Loucy (cell line): ENCODE results near the gene GPR146.

ENCODE experiments used
- H2AFZ ChIP-seq: fragments of 200-600 bp; sonication (generic); 2 replicates; pipeline ENCODE4 v1.6.0; 2016; ENCODE audit warnings: antibody characterized with exemption, mild to moderate bottlenecking, low read length, moderate library complexity
- H3F3A ChIP-seq: fragments of 200-600 bp; 2 replicates; pipeline ENCODE4 v1.6.0; 2016; ENCODE audit warnings: antibody characterized with exemption, low read depth, mild to moderate bottlenecking
- H3K27me3 ChIP-seq: fragments of 200-600 bp; sonication (generic); 2 replicates; pipeline ENCODE4 v1.6.1; 2014; ENCODE audit warnings: low read length, mild to moderate bottlenecking; ENCODE audit not compliant: insufficient read depth, poor library complexity, severe bottlenecking
- H3K36me3 ChIP-seq: fragments of 200-600 bp; sonication (generic); 2 replicates; pipeline ENCODE4 v1.6.1; 2016; ENCODE audit warnings: low read length; ENCODE audit not compliant: insufficient read depth
- H3K4me1 ChIP-seq: fragments of 200-600 bp; sonication (generic); 2 replicates; pipeline ENCODE4 v1.5.1; 2014; ENCODE audit warnings: low read length, mild to moderate bottlenecking; ENCODE audit not compliant: insufficient read depth, poor library complexity, severe bottlenecking
- H3K4me2 ChIP-seq: fragments of 200-600 bp; sonication (generic); 2 replicates; pipeline ENCODE4 v1.6.0; 2014; ENCODE audit warnings: antibody characterized with exemption, low read length, low read depth, mild to moderate bottlenecking; ENCODE audit not compliant: poor library complexity, severe bottlenecking
- H3K4me3 ChIP-seq: fragments of 200-600 bp; sonication (generic); 2 replicates; pipeline ENCODE4 v1.5.1; 2014; ENCODE audit warnings: low read length, mild to moderate bottlenecking, mixed read lengths; ENCODE audit not compliant: poor library complexity, severe bottlenecking
- H3K79me2 ChIP-seq: fragments of 200-600 bp; sonication (generic); 2 replicates; pipeline ENCODE4 v1.6.1; 2014; ENCODE audit warnings: low read length; ENCODE audit not compliant: insufficient read depth
- H3K9ac ChIP-seq: fragments of 200-600 bp; sonication (generic); 2 replicates; pipeline ENCODE4 v1.6.0; 2014; ENCODE audit warnings: mild to moderate bottlenecking, low read depth, low read length, moderate library complexity; ENCODE audit not compliant: poor library complexity, severe bottlenecking
- H3K9me2 ChIP-seq: fragments of 200-600 bp; sonication (generic); replicated peaks from 2 replicates; pipeline ENCODE4 v1.6.1; 2016; ENCODE audit warnings: low read depth, low read length, mixed read lengths
- H3K9me3 ChIP-seq: fragments of 200-600 bp; sonication (generic); 2 replicates; pipeline ENCODE4 v1.6.1; 2014; ENCODE audit warnings: mild to moderate bottlenecking, antibody characterized with exemption, low read length, low read depth; ENCODE audit not compliant: insufficient read depth
- H4K20me1 ChIP-seq: fragments of 200-600 bp; sonication (generic); 2 replicates; pipeline ENCODE4 v1.6.0; 2014; ENCODE audit warnings: antibody characterized with exemption, low read length, mild to moderate bottlenecking; ENCODE audit not compliant: insufficient read depth, poor library complexity, severe bottlenecking
- CTCF ChIP-seq: fragments of 200-600 bp; sonication (generic); conservative IDR thresholded peaks from 2 replicates; pipeline ENCODE4 v1.5.1; 2014; ENCODE audit warnings: mild to moderate bottlenecking, antibody characterized with exemption, low read length
- EZH2phosphoT487 ChIP-seq: fragments of 200-600 bp; IDR thresholded peaks from 2 replicates; pipeline ENCODE4 v1.6.1; 2018; ENCODE audit warnings: antibody characterized with exemption, mild to moderate bottlenecking, moderate library complexity, borderline replicate concordance

Gene GPR146

GRCh38 chr7:1087465-1087814 is 43.1 kb downstream of the GPR146 start:
- Histone ChIP-seq H3K9me2 (no peaks in the 10 kb centered on the region), H3K9me3 (no peaks in the 10 kb centered on the region), H4K20me1 (no peaks in the 10 kb centered on the region), H2AFZ (no peak overlapping the region), H3K9ac (no peak overlapping the region), H3K4me2 (no peak overlapping the region), H3K4me3 (no peak overlapping the region), H3K4me1 (peaks cover 4% of the 10 kb centered on the region), H3K27me3 (no peaks in the 10 kb centered on the region), H3F3A (no peaks in the 10 kb centered on the region), H3K79me2 (no peaks in the 10 kb centered on the region), H3K36me3 (no peaks in the 10 kb centered on the region)
- TF ChIP-seq CTCF (no peak), EZH2phosphoT487 (no peak)

GRCh38 chr7:1087952-1088920 is 43.9 kb downstream of the GPR146 start, which contains the start of gene GPER1:
TSS of gene GPER1 (plus strand) at chr7:1088113. CDS start at chr7:1091729, 3,616 bp downstream.
- TF ChIP-seq EZH2phosphoT487 (no peak), CTCF (no peak)
- no peak within 1 kb of the TSS for H3K4me3 ChIP-seq
- no peaks in the 10 kb centered on the region for H3K27me3 ChIP-seq
- H3K9me3 ChIP-seq, result no peaks in the 10 kb centered on the region
- H3K4me1 ChIP-seq, result peaks cover 4% of the 10 kb centered on the region
- H3K9ac ChIP-seq, result peak within 1 kb of the TSS; percentile 18
- H3F3A ChIP-seq, result no peaks in the 10 kb centered on the region
- no peaks in the 10 kb centered on the region for H3K9me2 ChIP-seq
- peak within 1 kb of the TSS; percentile 73; the same call in 1 of the 2 replicates for H2AFZ ChIP-seq
- no peaks in the 10 kb centered on the region for H4K20me1 ChIP-seq
- no peaks in the 10 kb centered on the region for H3K79me2 ChIP-seq
- no peaks in the 10 kb centered on the region for H3K36me3 ChIP-seq
- H3K4me2 ChIP-seq, result no peak within 1 kb of the TSS

GRCh38 chr7:1090236-1090635 is 45.9 kb downstream of the GPR146 start:
- H3K4me1 ChIP-seq, result peaks cover 4% of the 10 kb centered on the region
- no peak overlapping the region for H3K4me3 ChIP-seq
- no peak for TF ChIP-seq EZH2phosphoT487
- TF ChIP-seq CTCF, result no peak
- H3K9me3 ChIP-seq, result no peaks in the 10 kb centered on the region
- no peaks in the 10 kb centered on the region for H3K27me3 ChIP-seq
- no peaks in the 10 kb centered on the region for H3K79me2 ChIP-seq
- H2AFZ ChIP-seq, result no peak overlapping the region
- no peaks in the 10 kb centered on the region for H3F3A ChIP-seq
- no peaks in the 10 kb centered on the region for H3K9me2 ChIP-seq
- H3K4me2 ChIP-seq, result no peak overlapping the region
- H4K20me1 ChIP-seq, result no peaks in the 10 kb centered on the region
- H3K36me3 ChIP-seq, result no peaks in the 10 kb centered on the region
- no peak overlapping the region for H3K9ac ChIP-seq
